H1 (cell line): ENCODE results near the gene NFIA. TPM values are rescaled to one million over a fixed set of nuclear protein-coding genes. Genes with fewer than 3 reads are reported as not detected.
A peak's percentile ranks its signal among the peaks of the same experiment; 100 is the strongest.

Experiments
- CTCF ChIA-PET: fragments of 300-600 bp; sonication (Branson Sonifier 250); formaldehyde crosslinking; loops from one replicate; lab custom pipeline; 2021; ENCODE audit not compliant: partially characterized antibody; lab: Charles Lee
- POLR2A ChIA-PET: fragments of 300-600 bp; sonication (Branson Sonifier 250); formaldehyde crosslinking; loops from one replicate; lab custom pipeline; 2021; ENCODE audit warnings: inconsistent platforms; ENCODE audit not compliant: partially characterized antibody; lab: Charles Lee
- DNase-seq, 2 experiments: peaks; one replicate each; pipeline versions ENCODE4 v3.0.0 to v3.0.0-alpha.2; 2010 to 2022; ENCODE audit warnings: low spot score in 2 of 2, low read depth in 1 of 2, mixed read lengths in 1 of 2
- FAIRE-seq: peaks from 2 replicates; lab custom pipeline; 2011; peaks lifted over from hg19 to GRCh38; lab: Jason Lieb, UNC
- H2AFZ ChIP-seq: 2 replicates; pipeline ENCODE4 v1.8.1; 2012; ENCODE audit warnings: low read length, inconsistent platforms
- H2AK5ac ChIP-seq: 2 replicates; pipeline ENCODE4 v1.6.1; 2013; ENCODE audit warnings: low read depth, low read length
- H2BK120ac ChIP-seq: replicated peaks from 2 replicates; pipeline ENCODE3; 2013; ENCODE audit warnings: low read depth, low read length, inconsistent platforms
- H2BK12ac ChIP-seq: 2 replicates; pipeline ENCODE4 v1.6.1; 2013; ENCODE audit warnings: low read depth, low read length
- H2BK15ac ChIP-seq: 2 replicates; pipeline ENCODE4 v1.6.1; 2013; ENCODE audit warnings: low read length
- H2BK20ac ChIP-seq: 2 replicates; pipeline ENCODE4 v1.6.1; 2013; ENCODE audit warnings: low read length
- H2BK5ac ChIP-seq: 2 replicates; pipeline ENCODE4 v1.6.1; 2013; ENCODE audit warnings: low read depth, low read length
- H3K14ac ChIP-seq: 2 replicates; pipeline ENCODE4 v1.6.1; 2013; ENCODE audit warnings: inconsistent platforms; ENCODE audit not compliant: insufficient read length
- H3K18ac ChIP-seq: 2 replicates; pipeline ENCODE4 v1.6.1; 2013; ENCODE audit warnings: low read length; ENCODE audit errors: extremely low read depth
- H3K23ac ChIP-seq: 2 replicates; pipeline ENCODE4 v1.6.1; 2013; ENCODE audit warnings: inconsistent platforms; ENCODE audit not compliant: insufficient read length
- H3K23me2 ChIP-seq: 2 replicates; pipeline ENCODE4 v1.6.1; 2013; ENCODE audit warnings: low read depth, low read length
- H3K27ac ChIP-seq: 2 replicates; pipeline ENCODE4 v1.6.1; 2011; ENCODE audit warnings: low read depth, low read length, inconsistent platforms
- H3K27me3 ChIP-seq, 4 experiments: replicated peaks in 1 of 4; 1 replicate in 1 of 4; 2 replicates in 3 of 4; pipeline versions ENCODE4 v1.6.1 to v1.8.1; 2011 to 2013; ENCODE audit warnings: low read length in 3 of 4, mild to moderate bottlenecking in 3 of 4, inconsistent platforms in 2 of 4, mixed read lengths in 2 of 4, moderate library complexity in 1 of 4; ENCODE audit not compliant: control insufficient read depth in 3 of 4, insufficient read depth in 3 of 4; ENCODE audit errors: extremely low read depth in 1 of 4
- H3K36me3 ChIP-seq, 4 experiments: 2 replicates each; pipeline versions ENCODE4 v1.6.1 to v1.8.1; 2011 to 2013; ENCODE audit warnings: mild to moderate bottlenecking in 4 of 4, low read length in 3 of 4, moderate library complexity in 2 of 4, control low read depth in 1 of 4, inconsistent platforms in 1 of 4; ENCODE audit not compliant: insufficient read depth in 4 of 4, control insufficient read depth in 2 of 4
- H3K4ac ChIP-seq: replicated peaks from 2 replicates; pipeline ENCODE3; 2013; ENCODE audit warnings: low read length, low read depth, mixed read lengths, inconsistent platforms; ENCODE audit not compliant: insufficient read length
- H3K4me1 ChIP-seq, 4 experiments: replicated peaks in 1 of 4; 1 replicate in 1 of 4; 2 replicates in 3 of 4; pipeline versions ENCODE4 v1.6.1 to v1.8.1; 2011 to 2013; ENCODE audit warnings: low read length in 3 of 4, inconsistent platforms in 2 of 4, mixed read lengths in 1 of 4; ENCODE audit not compliant: insufficient read depth in 4 of 4, control insufficient read depth in 3 of 4
- H3K4me2 ChIP-seq, 2 experiments: 2 replicates each; pipeline versions ENCODE4 v1.6.1 to v1.8.1; 2011 to 2013; ENCODE audit warnings: low read depth in 2 of 2, low read length in 2 of 2, control low read depth in 1 of 2, inconsistent platforms in 1 of 2, mild to moderate bottlenecking in 1 of 2; ENCODE audit not compliant: insufficient read depth in 1 of 2
- H3K4me3 ChIP-seq, 4 experiments: fragments of 200-600, 300-600 bp in 1 of 4; sonication (generic), shearing (Covaris generic), sonication (Bioruptor Twin) in 1 of 4; 2 replicates each; pipeline versions ENCODE4 v1.5.1 to v1.8.1; 2011 to 2016; ENCODE audit warnings: low read length in 4 of 4, low read depth in 3 of 4, control low read depth in 2 of 4, inconsistent platforms in 2 of 4, mild to moderate bottlenecking in 2 of 4, mixed read lengths in 1 of 4, moderate library complexity in 1 of 4; ENCODE audit not compliant: insufficient read depth in 2 of 4; ENCODE audit errors: extremely low read depth in 1 of 4
- H3K56ac ChIP-seq: replicated peaks from 2 replicates; pipeline ENCODE3; 2013; ENCODE audit warnings: low read depth, mild to moderate bottlenecking, mixed read lengths, low read length, inconsistent platforms; ENCODE audit not compliant: insufficient read length
- H3K79me1 ChIP-seq: 2 replicates; pipeline ENCODE4 v1.6.1; 2013; ENCODE audit warnings: low read depth, low read length, control low read depth
- H3K79me2 ChIP-seq, 2 experiments: 2 replicates each; pipeline versions ENCODE4 v1.6.1 to v1.8.1; 2012 to 2013; ENCODE audit warnings: low read length in 2 of 2, mild to moderate bottlenecking in 2 of 2, inconsistent platforms in 1 of 2; ENCODE audit not compliant: insufficient read depth in 2 of 2, control insufficient read depth in 1 of 2
- H3K9ac ChIP-seq, 4 experiments: replicated peaks in 1 of 4; 1 replicate in 1 of 4; 2 replicates in 3 of 4; pipeline versions ENCODE4 v1.6.1 to v1.8.1; 2011 to 2013; ENCODE audit warnings: low read depth in 3 of 4, low read length in 3 of 4, control low read depth in 2 of 4, mild to moderate bottlenecking in 2 of 4, moderate library complexity in 2 of 4, inconsistent platforms in 1 of 4; ENCODE audit errors: extremely low read depth in 1 of 4
- H3K9me3 ChIP-seq, 2 experiments: 2 replicates each; pipeline versions ENCODE4 v1.6.1 to v1.8.1; 2012 to 2013; ENCODE audit warnings: mild to moderate bottlenecking in 2 of 2, moderate library complexity in 2 of 2, control low read depth in 1 of 2, inconsistent platforms in 1 of 2, low read depth in 1 of 2, low read length in 1 of 2, mixed read lengths in 1 of 2; ENCODE audit not compliant: insufficient read depth in 2 of 2
- H4K20me1 ChIP-seq, 2 experiments: replicated peaks in 1 of 2; 2 replicates each; pipeline versions ENCODE3 to v1.8.1; 2011 to 2013; ENCODE audit warnings: inconsistent platforms in 2 of 2, low read length in 2 of 2, mild to moderate bottlenecking in 1 of 2; ENCODE audit not compliant: insufficient read depth in 2 of 2, control insufficient read depth in 1 of 2
- H4K5ac ChIP-seq: 2 replicates; pipeline ENCODE4 v1.6.1; 2013; ENCODE audit warnings: low read length, low read depth, mixed read lengths, inconsistent platforms; ENCODE audit not compliant: insufficient read length
- H4K8ac ChIP-seq: 2 replicates; pipeline ENCODE4 v1.8.0; 2013; ENCODE audit warnings: mild to moderate bottlenecking, moderate library complexity, low read length, inconsistent platforms; ENCODE audit not compliant: insufficient read depth; ENCODE audit errors: extremely low read depth
- H4K91ac ChIP-seq: replicated peaks from 2 replicates; pipeline ENCODE3; 2013; ENCODE audit warnings: low read length, mixed read lengths, inconsistent platforms; ENCODE audit not compliant: insufficient read length
- BACH1 ChIP-seq: IDR thresholded peaks from 2 replicates; pipeline ENCODE4 v1.6.1; 2012; ENCODE audit warnings: low read length, improper control_type of control experiment
- CEBPB ChIP-seq: IDR thresholded peaks from 2 replicates; pipeline ENCODE4 v1.6.1; 2012; ENCODE audit warnings: low read depth, low read length
- CHD2 ChIP-seq: IDR thresholded peaks from 2 replicates; pipeline ENCODE4 v1.6.1; 2012; ENCODE audit warnings: low read length, improper control_type of control experiment
- EGR1 ChIP-seq: IDR thresholded peaks from 2 replicates; pipeline ENCODE4 v1.6.1; 2011; ENCODE audit warnings: low read depth, low read length, borderline replicate concordance
- POU5F1 ChIP-seq: IDR thresholded peaks from 2 replicates; pipeline ENCODE4 v1.6.1; 2011; ENCODE audit warnings: low read depth, mild to moderate bottlenecking, low read length, moderate library complexity
- RAD21 ChIP-seq, 2 experiments: IDR thresholded peaks in 1 of 2; conservative IDR thresholded peaks in 1 of 2; 2 replicates each; pipeline ENCODE4 v1.6.1; 2011; ENCODE audit warnings: low read depth in 2 of 2, low read length in 2 of 2, improper control_type of control experiment in 1 of 2, inconsistent platforms in 1 of 2, mild to moderate bottlenecking in 1 of 2, moderate library complexity in 1 of 2
- RXRA ChIP-seq: IDR thresholded peaks from 2 replicates; pipeline ENCODE4 v1.6.1; 2011; ENCODE audit warnings: low read depth, mild to moderate bottlenecking, low read length, moderate library complexity; ENCODE audit not compliant: insufficient read depth
- TAF1 ChIP-seq: IDR thresholded peaks from 2 replicates; pipeline ENCODE4 v1.6.1; 2011; ENCODE audit warnings: mild to moderate bottlenecking, low read depth, low read length
- TEAD4 ChIP-seq: IDR thresholded peaks from 2 replicates; pipeline ENCODE4 v1.6.1; 2012; ENCODE audit warnings: low read depth, low read length, inconsistent platforms, mixed read lengths
- WGBS, 2 experiments: shearing (Covaris generic) in 1 of 2; methylation state at CpG; one replicate each; pipeline versions ENCODE4 v1.1.6 to v1.1.7; 2013 to 2015; ENCODE audit warnings: low lambda C conversion rate in 2 of 2, mixed read lengths in 2 of 2, inconsistent platforms in 1 of 2, low coverage in 1 of 2, missing lambda C conversion rate in 1 of 2; ENCODE audit not compliant: insufficient replicate concordance in 2 of 2, insufficient coverage in 1 of 2, insufficient read length in 1 of 2; ENCODE audit errors: extremely low coverage in 1 of 2, missing lambda C conversion rate in 1 of 2; 5-methylcytosine and 5-hydroxymethylcytosine counted together
- polyA plus RNA-seq, 7 experiments: library from polyadenylated mRNA; depleted of rRNA in 3 of 7; stranded (reverse) in 5 of 7; unstranded in 2 of 7; fragments of >200 nt in 5 of 7; fragments of 200-250 nt in 2 of 7; gene quantifications; 1 replicate in 5 of 7; 2 replicates in 1 of 7; 4 replicates in 1 of 7; pipeline versions ENCODE4 v1.2.1 to v1.2.3, GENCODE V29; 2011 to 2013; ENCODE audit warnings: missing spikeins in 2 of 7, mixed read lengths in 2 of 7
- total RNA-seq: library from RNA; stranded (reverse); fragmentation: NEBNext Ultra II Directional; extraction: Animal tissue kit (Norgen Biotek cat#: 25700); gene quantifications from 2 replicates; pipeline ENCODE4 v1.2.1, GENCODE V29; 2021
- TF ChIP-seq, protein P1 (sequence below): IDR thresholded peaks from 2 replicates; pipeline ENCODE4 v1.6.1; 2011; ENCODE audit warnings: low read depth, mild to moderate bottlenecking, low read length; ENCODE audit not compliant: insufficient read depth
- TF ChIP-seq, protein P2 (sequence below): IDR thresholded peaks from 2 replicates; pipeline ENCODE4 v1.6.1; 2012; ENCODE audit warnings: inconsistent platforms

Gene NFIA
- total and polyA plus RNA-seq, 2 of the 8 experiments (the other 6 are each of a cell fraction or from before 2014, with no cell fraction given), result 1.8 to 2.3 TPM

DNA sequence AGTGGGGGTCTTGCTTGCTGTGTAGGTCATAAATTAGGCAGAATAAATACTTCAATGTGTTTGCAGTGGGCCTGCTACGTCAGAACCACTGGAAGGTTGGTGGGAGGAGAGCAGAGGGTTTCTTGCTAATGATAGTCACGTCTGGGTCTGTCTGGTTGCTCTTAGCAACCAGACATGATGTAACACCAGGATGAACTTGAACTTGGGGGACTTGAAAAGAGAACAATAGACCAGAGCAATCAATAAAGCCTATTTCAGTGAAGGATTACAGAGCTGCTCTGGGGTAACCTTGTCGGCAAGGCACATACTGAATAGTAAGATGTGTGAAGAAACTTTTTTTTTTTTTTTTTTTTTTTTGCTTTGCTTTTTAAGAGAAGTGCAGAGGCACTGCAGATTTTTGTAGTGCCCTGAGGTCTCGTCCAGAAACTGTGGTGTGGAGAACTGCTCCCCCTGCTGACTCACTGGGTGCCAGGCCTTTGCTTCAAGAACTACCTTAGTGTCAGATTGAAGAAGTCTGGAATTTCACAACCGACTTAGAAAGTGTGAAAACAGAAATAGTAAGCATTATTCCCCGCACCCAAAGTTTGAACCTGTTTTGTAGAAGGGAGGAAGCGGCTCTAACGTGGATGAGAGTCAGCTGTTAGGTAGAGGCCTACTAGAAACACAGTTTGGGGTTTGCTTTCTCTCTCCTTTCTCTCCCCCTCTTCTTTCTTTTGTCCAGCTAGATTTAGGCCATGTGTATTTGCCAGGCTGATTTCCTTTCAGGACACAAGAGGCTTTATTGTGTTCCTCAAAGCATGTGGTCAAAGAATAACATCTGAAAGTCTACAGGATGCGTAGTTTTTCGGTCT lies 371.0 kb downstream of the NFIA start:
- Histone ChIP-seq H2BK15ac (no peak overlapping the region), H3K23ac (no peak overlapping the region), H3K4ac (no peak overlapping the region), H2AK5ac (no peak overlapping the region), H2AFZ (0 out of 2 replicates have a peak overlapping the region, but pooled peaks have one; percentile 21), H2BK20ac (no peak overlapping the region), H3K27ac (no peak overlapping the region), H3K18ac (no peak overlapping the region), H3K9me3 (no peaks in the 10 kb centered on the region), H3K9ac (no peak overlapping the region), H4K8ac (no peak overlapping the region), H3K36me3 (no peaks in the 10 kb centered on the region), H4K5ac (no peak overlapping the region), H2BK12ac (no peak overlapping the region), H2BK120ac (no peak overlapping the region), H4K91ac (no peak overlapping the region), H3K56ac (no peak overlapping the region), H3K79me2 (no peaks in the 10 kb centered on the region), H3K14ac (no peak overlapping the region), H4K20me1 (no peaks in the 10 kb centered on the region), H2BK5ac (no peak overlapping the region), H3K27me3 (no peaks in the 10 kb centered on the region), H3K4me2 (no peak overlapping the region), H3K4me1 (peaks cover 0 to 12% (median under 1%) of the 10 kb centered on the region in 4 experiments; a peak in 3 of 7 replicates), H3K4me3 (no peak overlapping the region), H3K79me1 (no peaks in the 10 kb centered on the region), H3K23me2 (no peaks in the 10 kb centered on the region)
- WGBS, 2 experiments, result 31% methylated on average over 10 of the region's 10 CpGs; no CpG with 5 or more reads in 1 of the 2 experiments
- FAIRE-seq (peak; percentile 78), DNase-seq (peak; percentile 68 to 76)
- ChIA-PET POLR2A (no interaction called here), CTCF (interaction anchor here (0.6 to 1.8 kb wide), 15 partner anchors 16 to 1312 kb away, joined by 3 to 5 read pairs (median 3); no protein-coding TSS in a partner anchor)
- TF ChIP-seq CEBPB (peak; percentile 82), TEAD4 (0 out of 2 replicates have a peak, but pooled peaks have one; percentile 7), RXRA (no peak), POU5F1 (no peak), BACH1 (no peak), EGR1 (no peak), CHD2 (no peak), RAD21 (IDR thresholded peaks at IDR 0.05 in 1 of 2, conservative IDR thresholded peaks at IDR 0.05 in 1 of 2; ENCODE audit: low read depth in 2 of 2, low read length in 2 of 2) (peak; percentile 83 to 85), TAF1 (no peak)
- TF ChIP-seq, protein P1, sequence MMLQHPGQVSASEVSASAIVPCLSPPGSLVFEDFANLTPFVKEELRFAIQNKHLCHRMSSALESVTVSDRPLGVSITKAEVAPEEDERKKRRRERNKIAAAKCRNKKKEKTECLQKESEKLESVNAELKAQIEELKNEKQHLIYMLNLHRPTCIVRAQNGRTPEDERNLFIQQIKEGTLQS, result peak; percentile 23; the same call in 1 of the 2 replicates
- TF ChIP-seq, protein P2, sequence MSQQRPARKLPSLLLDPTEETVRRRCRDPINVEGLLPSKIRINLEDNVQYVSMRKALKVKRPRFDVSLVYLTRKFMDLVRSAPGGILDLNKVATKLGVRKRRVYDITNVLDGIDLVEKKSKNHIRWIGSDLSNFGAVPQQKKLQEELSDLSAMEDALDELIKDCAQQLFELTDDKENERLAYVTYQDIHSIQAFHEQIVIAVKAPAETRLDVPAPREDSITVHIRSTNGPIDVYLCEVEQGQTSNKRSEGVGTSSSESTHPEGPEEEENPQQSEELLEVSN, result no peak
